HG02610 (cell line): Measurements from ENCODE around the gene MEF2A.

Experiments used
- ATAC-seq: cut with Tn5 transposase; IDR thresholded peaks from one replicate; pipeline ENCODE4 v1.9.1; 2021; ENCODE audit warnings: mild to moderate bottlenecking, moderate library complexity; ENCODE audit not compliant: unreplicated experiment

Gene MEF2A

GRCh38 chr15:99702895-99703602 is 137.3 kb downstream of the MEF2A start:
- no peak for ATAC-seq

- peak; percentile 54 for ATAC-seq
These were observed 138.0 kb downstream of the MEF2A start for GRCh38 chr15:99703603-99704443.

- peak; percentile 43 for ATAC-seq
These were observed 138.7 kb downstream of the MEF2A start for GRCh38 chr15:99704444-99704838.

- ATAC-seq: peak; percentile 44
These were observed 140.9 kb downstream of the MEF2A start for GRCh38 chr15:99706557-99707303.

- ATAC-seq: no peak
These were observed 141.9 kb downstream of the MEF2A start for GRCh38 chr15:99707473-99708270.

GRCh38 chr15:99708563-99708962 is 142.8 kb downstream of the MEF2A start:
- ATAC-seq: no peak

GRCh38 chr15:99709243-99709986 is 143.6 kb downstream of the MEF2A start:
- ATAC-seq: no peak

GRCh38 chr15:99711625-99712024 is 145.8 kb downstream of the MEF2A start:
- ATAC-seq: no peak

- no peak for ATAC-seq
These were observed 146.6 kb downstream of the MEF2A start for GRCh38 chr15:99712415-99712814.

GRCh38 chr15:99716540-99717095 is 150.8 kb downstream of the MEF2A start:
- ATAC-seq: no peak

- ATAC-seq: peak; percentile 49
These were observed 151.6 kb downstream of the MEF2A start for GRCh38 chr15:99717161-99718009.

- ATAC-seq: no peak
These were observed 152.6 kb downstream of the MEF2A start for GRCh38 chr15:99718421-99718820.

GRCh38 chr15:99719096-99719541 is 153.3 kb downstream of the MEF2A start:
- peak; percentile 80 for ATAC-seq

GRCh38 chr15:99720533-99720932 is 154.7 kb downstream of the MEF2A start:
- no peak for ATAC-seq

- ATAC-seq: no peak
These were observed 155.5 kb downstream of the MEF2A start for GRCh38 chr15:99721104-99721778.

- ATAC-seq: no peak
These were observed 156.1 kb downstream of the MEF2A start for GRCh38 chr15:99721896-99722295.

- ATAC-seq: no peak
These were observed 156.6 kb downstream of the MEF2A start for GRCh38 chr15:99722406-99722805.

GRCh38 chr15:99726333-99726732 is 160.5 kb downstream of the MEF2A start:
- no peak for ATAC-seq
